HG02884 (cell line): ENCODE results near the gene MYCL.

Experiments
- ATAC-seq: cut with Tn5 transposase; IDR thresholded peaks from one replicate; pipeline ENCODE4 v1.9.1; 2021; ENCODE audit warnings: mild to moderate bottlenecking, moderate library complexity; ENCODE audit not compliant: unreplicated experiment

MYCL gene

GRCh38 chr1:39857126-39857878, 44.4 kb downstream of the MYCL start:
- no peak for ATAC-seq

DNA sequence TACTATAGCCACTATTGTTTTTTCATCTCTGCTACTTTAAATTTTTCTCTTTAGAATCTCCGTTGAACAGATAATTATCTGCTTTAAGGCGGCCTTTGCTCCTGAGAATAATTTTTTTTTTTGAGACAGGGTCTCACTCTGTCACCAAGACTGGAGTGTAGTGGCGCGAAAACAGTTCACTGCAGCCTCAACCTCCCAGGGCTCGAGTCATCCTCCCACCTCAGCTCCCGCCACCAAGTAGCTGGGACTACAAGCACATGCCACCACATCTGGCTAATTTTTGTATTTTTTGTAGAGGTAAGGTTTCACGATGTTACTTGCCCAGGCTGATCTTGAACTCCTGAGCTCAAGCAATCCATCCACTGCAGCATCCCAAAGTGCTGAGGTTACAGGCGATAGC, 47.0 kb downstream of the MYCL start:
- no peak for ATAC-seq

- no peak for ATAC-seq
These were observed 47.4 kb downstream of the MYCL start for GRCh38 chr1:39854314-39854713.

- no peak for ATAC-seq
These were observed 48.8 kb downstream of the MYCL start for GRCh38 chr1:39852876-39853275.

- ATAC-seq, result no peak
These were observed 49.4 kb downstream of the MYCL start for GRCh38 chr1:39852214-39852791.

DNA sequence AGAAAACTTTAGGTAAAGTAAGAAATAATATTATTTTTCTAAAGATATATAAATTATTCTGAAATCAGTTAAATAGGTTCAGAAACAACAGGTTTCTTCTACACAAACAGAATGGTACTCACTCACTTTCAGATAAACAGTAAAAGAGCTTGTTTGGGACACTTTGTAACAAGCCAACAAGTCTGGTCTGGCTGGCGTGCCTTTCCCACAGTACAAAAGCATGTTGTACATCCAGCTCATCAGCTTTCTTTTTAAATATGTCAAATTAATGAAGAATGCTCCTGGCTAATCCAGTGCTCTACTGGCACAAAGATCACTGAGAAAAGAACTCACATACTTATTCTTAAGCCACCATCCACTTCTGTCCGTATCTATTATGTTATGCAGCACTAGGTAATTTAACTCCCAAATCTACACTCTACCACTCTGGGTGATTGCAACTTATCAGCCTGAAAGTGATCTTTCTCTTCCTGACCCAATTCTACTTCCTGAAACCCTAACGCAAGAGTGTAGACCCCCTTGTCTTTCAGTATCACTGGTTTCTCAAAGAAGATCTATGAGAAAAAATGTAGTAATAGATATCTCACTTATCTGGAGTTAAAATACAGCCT, 51.0 kb downstream of the MYCL start:
- ATAC-seq, result no peak

GRCh38 chr1:39849203-39849602, 52.5 kb downstream of the MYCL start:
- ATAC-seq, result no peak

DNA sequence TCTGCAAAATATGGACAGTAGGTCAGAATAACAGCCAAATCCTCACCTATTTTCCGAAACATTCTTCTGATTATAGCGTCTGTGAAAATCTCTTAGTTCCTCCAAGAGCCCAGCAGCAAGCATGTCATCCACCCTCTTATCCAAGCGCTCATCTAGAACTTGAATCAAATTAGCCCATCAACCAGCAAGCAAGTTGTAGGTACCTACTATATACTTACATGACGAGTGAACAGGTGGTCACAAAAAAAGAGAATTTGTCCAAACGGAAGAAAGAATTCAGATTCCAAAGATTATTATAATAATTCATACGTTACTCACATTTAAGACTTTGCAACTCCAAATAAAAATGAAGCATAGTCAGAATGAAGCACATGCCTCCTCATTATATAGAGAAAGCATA, 53.8 kb downstream of the MYCL start:
- no peak for ATAC-seq

GRCh38 chr1:39846796-39847195, 54.9 kb downstream of the MYCL start:
- ATAC-seq, result no peak

DNA sequence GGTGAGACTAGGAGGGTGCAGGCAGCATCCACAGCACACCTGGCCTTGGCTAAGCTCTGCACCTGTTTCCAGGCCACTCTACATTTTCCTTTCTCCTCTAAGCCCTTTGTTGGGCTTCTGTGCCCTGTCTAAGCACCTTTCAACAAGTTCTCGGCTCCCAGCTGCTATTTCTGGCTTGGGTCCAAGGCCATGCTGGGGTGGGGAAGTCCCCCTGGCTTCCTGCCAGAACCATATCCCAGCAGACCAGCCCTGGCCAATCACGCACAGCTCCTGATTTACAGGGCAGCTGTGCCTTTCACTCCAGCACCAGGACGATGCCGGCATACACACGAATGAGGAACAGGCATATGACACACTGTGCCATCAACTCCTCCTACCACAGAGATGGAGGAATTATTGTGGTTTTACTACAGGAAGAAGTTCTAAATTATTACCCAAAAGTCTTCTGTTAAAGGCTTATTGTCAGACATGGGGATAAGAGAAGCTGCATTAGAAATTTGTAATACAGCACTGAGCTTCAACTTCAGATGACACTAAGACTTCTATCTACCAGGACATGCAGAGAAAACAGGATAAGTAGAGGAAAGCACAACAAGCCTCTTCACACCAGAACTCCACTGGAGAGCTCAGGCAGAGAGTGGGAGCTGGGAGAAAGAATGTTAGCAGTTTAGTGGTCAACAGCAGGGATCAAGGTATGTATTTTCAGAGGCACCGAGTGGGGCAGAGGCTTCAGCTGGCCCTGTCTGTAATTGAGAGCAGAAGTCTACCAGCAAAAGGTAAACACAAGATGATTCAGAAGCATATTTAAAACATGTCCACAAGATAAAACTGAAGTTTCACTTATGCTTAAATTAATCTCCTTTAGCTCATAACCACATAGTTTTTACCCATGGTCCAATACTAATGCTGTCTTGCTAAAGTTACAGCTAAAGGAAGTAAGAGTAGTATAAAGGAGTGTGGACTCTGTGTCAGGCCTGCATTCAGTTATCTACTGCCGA, 55.8 kb downstream of the MYCL start:
- ATAC-seq, result peak; percentile 47
